COLO829 (cell line): ENCODE measurements around the gene CLPSL2.

Experiments used
- DNase-seq: peaks from one replicate; pipeline ENCODE4 v3.0.0; 2012; ENCODE audit warnings: low spot score

Gene CLPSL2

GRCh38 chr6:35747877-35748276 lies 28.5 kb upstream of the CLPSL2 start:
- DNase-seq = no peak

- DNase-seq = no peak
These were observed 25.8 kb upstream of the CLPSL2 start for GRCh38 chr6:35750557-35750956.

GRCh38 chr6:35751594-35751993 lies 24.8 kb upstream of the CLPSL2 start:
- no peak for DNase-seq

- DNase-seq = no peak
These were observed 24.1 kb upstream of the CLPSL2 start for GRCh38 chr6:35752330-35752729.

- DNase-seq = no peak
These were observed 21.7 kb upstream of the CLPSL2 start for GRCh38 chr6:35754452-35755277.

GRCh38 chr6:35755278-35755924 lies 21.0 kb upstream of the CLPSL2 start:
- peak; percentile 64 for DNase-seq

- no peak for DNase-seq
These were observed 18.8 kb upstream of the CLPSL2 start for GRCh38 chr6:35757456-35758123.

GRCh38 chr6:35759426-35759825 lies 17.0 kb upstream of the CLPSL2 start:
- DNase-seq = no peak

- DNase-seq = no peak
These were observed 10.7 kb upstream of the CLPSL2 start for GRCh38 chr6:35765739-35766138.

- no peak for DNase-seq
These were observed 7.2 kb upstream of the CLPSL2 start for GRCh38 chr6:35769211-35769610.

GRCh38 chr6:35771343-35771627 lies 5.1 kb upstream of the CLPSL2 start:
- DNase-seq = no peak

- no peak for DNase-seq
These were observed 2.1 kb upstream of the CLPSL2 start for GRCh38 chr6:35774116-35774794.

GRCh38 chr6:35775031-35775430 lies 1.4 kb upstream of the CLPSL2 start:
- no peak for DNase-seq

- DNase-seq = no peak
These were observed 1.1 kb downstream of the CLPSL2 start for GRCh38 chr6:35777356-35778102.

GRCh38 chr6:35778437-35778836 lies 2.0 kb downstream of the CLPSL2 start:
- DNase-seq = no peak

- DNase-seq = no peak
These were observed 4.3 kb downstream of the CLPSL2 start, which contains the start of gene CLPSL1 for GRCh38 chr6:35780719-35781118. Gene CLPSL1, plus strand, starts transcription at chr6:35781019. Its CDS starts 92 bp downstream, at chr6:35781111.

- no peak for DNase-seq
These were observed 4.9 kb downstream of the CLPSL2 start for GRCh38 chr6:35781290-35781689.

GRCh38 chr6:35782424-35782823 lies 6.0 kb downstream of the CLPSL2 start:
- DNase-seq = no peak

- DNase-seq = no peak
These were observed 7.8 kb downstream of the CLPSL2 start for GRCh38 chr6:35784200-35784599.

- DNase-seq = no peak
These were observed 9.9 kb downstream of the CLPSL2 start for GRCh38 chr6:35786272-35786671.

- DNase-seq = no peak
These were observed 10.4 kb downstream of the CLPSL2 start for GRCh38 chr6:35786810-35787209.
